HG03575 (cell line): ENCODE data around the gene GULP1.
"Not testable (repeated sequence)": the region's sequence is repeated elsewhere in the genome, so short reads cannot be mapped to it uniquely, and the experiment has no call there.

Experiments used
- ATAC-seq: cut with Tn5 transposase; IDR thresholded peaks from one replicate; pipeline ENCODE4 v1.9.1; 2021; ENCODE audit not compliant: unreplicated experiment, insufficient number of reproducible peaks, low FRiP score; ENCODE audit errors: extremely low read depth

GULP1 gene, protein sequence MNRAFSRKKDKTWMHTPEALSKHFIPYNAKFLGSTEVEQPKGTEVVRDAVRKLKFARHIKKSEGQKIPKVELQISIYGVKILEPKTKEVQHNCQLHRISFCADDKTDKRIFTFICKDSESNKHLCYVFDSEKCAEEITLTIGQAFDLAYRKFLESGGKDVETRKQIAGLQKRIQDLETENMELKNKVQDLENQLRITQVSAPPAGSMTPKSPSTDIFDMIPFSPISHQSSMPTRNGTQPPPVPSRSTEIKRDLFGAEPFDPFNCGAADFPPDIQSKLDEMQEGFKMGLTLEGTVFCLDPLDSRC

DNA sequence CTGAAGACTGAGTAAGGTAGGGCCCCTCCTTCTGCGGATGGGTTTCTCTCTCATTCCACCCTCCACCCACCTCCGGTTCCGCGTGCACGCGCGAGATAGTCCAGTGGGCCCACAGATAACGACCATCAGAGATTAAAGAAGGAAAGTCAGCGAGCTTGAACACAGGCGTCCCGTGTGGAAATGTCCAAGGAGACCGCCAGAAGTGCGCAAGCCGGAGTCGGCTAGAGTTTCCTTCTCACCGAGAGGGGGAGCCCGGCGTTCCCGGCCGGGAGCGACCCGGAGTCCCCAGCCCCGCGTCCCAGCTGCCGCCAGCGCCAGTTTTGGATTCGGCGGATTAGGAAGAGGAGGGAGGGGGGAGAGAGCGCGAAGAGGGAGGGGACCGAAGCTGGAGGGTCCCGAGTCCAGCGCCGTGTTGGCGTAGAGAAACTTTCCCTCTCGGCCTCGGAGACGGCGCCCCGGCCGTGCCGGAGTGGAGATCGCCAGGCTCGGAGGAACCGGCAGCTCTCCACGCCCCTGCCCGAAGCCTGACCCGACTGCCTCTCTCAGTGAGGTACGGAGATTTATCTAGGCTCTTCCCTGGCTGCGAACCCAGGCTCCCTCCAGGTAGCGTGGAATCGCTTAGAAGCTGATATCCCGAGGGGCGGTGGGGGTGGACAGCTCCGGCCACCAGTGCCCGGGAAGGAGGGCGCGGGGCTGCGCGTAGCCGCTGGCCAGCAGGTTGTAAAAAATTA is at the start of gene GULP1:
GULP1 (plus strand) TSS at position 258 of the 731 bp plus-strand sequence. CDS start 185,829 bp downstream, outside the sequence.
- no peak for ATAC-seq

DNA sequence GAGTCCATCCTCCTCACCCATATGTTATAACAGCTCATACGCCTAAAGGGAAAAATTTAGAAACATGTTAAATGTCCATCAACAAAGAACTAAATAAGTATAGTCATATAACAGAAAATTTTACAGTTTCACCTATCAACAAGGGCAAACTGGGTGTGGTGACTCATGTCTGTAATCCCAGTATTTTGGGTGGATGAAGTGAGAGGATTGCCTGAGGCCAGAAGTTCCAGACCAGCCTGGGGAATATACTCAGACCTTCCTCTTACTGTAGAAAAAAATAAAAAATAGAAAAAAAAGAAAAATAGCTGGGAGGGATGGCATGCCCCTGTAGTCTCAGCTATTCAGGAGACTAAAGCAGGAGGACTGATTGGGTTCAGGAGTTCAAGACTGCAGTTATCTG is 48.3 kb upstream of the GULP1 start:
- no peak for ATAC-seq

DNA sequence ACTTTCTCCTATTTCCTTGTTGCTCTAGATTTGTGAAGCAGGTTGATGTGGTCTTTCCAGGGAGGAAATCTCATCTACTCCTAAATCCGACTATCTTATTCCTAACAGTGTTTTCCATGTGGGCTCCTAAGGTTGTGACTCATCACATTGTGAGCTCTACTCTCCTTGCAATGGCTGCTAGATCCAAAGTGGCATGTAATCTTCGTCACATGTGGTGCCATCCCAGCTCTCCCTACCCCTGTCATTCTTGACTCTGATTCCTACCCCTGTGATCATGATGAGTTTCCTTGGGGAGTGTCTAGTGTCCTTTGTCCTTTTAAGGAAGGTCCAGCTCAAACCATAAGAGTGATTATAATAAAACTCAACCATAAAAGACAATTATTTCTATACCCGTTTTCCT is 47.3 kb upstream of the GULP1 start:
- ATAC-seq = no peak

DNA sequence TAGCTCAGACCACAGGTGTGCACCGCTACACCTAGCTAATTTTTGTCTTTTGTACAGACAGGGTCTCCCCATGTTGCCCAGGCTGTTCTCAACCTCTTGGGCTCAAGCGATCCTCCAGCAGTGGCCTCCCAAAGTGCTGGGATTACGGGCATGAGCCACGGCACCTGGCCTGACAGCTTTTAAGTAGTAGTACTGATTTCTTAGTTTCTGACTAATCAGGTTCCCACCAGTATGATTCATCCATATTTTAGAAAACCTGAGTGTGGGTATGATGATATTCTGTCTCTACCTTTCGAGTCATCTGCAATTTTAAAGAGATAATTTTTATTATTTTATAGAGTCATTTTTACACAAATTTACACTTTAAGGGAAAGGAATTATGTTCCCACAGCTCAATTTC is 46.4 kb upstream of the GULP1 start:
- ATAC-seq = no peak

DNA sequence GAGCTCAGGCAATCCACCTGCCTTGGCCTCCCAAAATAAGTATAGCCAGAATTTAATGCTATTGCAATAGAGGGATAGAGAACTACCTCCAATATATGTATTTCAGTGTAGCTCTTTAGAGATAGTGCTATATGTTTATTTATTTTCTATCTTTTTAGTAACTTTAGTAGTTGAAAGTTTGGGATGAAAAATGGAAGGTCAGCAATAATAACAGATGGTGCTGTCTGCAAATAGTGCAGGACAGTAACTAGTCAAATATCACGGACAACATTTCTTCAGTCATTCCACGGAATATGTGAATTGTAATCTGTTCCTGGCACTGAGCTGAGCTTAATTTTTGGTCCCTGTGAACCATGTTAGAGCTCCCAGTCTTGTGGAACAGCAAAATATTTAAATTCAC is 43.2 kb upstream of the GULP1 start:
- no peak for ATAC-seq

DNA sequence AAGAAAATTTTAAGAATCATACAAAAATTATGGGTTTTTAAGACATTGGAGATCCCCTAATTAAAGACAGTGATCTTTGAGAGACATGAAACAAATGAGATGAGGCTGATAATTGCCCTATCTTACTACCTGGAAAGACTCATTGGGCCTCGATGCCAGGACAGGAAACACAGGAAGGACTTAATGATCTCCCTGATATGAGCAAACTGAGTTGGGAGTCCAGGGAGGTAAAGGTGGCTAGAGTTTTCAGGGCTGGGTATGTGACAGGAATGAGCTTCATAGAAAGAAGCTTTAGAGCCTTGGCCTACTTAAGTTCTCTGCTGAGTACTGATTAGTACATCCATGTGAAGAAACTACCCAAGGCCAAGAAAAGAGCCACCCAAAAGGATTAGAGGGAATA is 40.6 kb upstream of the GULP1 start:
- ATAC-seq = no peak

DNA sequence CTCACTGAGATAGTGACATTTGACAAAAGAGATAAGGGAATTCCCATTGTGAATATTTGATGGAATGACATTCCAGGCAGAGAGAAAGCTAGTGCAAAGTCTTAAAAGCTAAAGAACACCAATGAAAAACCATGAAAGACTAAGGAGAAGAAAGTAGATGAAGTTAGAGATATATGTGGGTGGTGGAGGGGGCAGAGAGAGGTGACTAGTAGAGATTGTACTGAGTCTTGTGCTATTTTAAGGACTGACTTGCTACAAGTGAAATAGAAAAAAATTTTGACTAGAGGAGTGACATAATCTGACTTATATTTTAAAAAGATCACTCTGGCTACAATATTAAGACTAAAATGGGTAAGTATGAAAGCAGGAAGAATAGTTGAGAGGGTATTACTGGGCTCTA is 35.3 kb upstream of the GULP1 start:
- ATAC-seq = no peak

DNA sequence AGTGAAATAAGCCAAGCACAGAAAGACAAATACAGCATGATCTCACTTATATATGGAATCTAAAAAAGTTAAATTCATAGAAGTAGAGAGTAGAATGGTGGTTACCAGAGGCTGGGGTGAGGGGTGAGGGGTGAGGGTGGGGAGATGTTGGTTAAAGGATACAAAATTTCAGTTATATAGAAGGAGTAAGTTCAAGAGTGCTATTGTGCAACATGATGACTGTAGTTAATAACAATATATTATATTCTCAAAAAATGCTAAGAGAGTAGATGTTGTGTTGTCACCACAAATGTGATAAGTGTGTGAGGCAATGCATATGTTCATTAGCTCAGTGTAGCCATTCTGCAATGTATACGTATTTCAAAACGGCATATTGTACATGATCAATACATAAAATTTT is 26.4 kb upstream of the GULP1 start:
- ATAC-seq = no peak

DNA sequence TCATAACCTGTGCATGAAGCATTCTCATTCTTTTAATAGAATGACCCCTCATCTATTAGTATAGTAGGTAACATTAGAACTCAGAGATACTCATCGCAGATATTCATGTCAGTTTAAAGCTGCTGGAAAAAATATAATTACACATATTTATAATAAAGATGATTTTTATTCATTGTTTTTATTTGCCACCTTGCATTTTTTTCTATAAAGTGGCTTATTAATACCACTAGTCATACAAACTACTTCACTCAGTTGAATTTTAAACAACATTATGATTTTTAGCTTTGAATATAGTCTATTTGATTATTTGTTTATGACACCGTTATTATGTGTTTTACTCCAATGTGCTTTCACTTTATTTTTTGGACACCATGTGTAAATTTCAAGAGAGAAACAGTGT is 23.9 kb upstream of the GULP1 start:
- ATAC-seq = no peak

DNA sequence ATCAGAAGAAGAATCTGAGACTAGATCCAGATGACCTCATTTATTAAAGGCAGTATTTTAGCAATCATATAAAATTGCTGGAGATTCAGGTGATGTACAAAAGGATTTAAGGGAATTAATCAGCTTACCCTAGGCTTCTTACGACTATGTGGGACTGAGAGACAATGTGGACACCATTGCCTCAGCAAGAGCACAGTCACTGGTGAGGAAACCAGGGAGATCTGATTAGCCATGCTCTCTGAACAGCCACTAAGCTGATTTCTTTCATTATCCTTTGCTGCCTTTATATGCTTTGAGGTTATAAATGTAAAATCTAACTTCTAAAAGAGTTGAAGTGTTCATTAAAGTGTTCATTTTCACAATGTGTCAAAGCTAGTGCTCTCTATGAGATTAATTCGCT is 22.7 kb upstream of the GULP1 start:
- ATAC-seq = no peak

DNA sequence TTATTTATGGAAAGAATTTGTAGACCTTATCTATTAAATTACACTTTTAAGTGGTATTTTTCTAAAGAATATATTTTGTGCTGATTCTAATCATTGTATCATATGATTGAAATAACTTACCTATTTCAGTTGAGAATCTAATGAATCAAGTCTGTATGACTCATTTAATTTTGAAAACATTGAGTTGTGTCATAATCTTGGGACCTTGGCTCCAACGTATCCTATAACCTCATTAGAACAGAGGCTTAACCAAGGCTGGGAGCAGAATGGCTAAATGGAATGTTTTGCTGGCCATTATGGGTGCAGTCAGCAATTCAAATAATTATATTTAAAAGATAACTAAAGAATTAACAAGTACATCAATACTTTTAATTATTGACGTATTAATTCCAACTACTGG is 19.6 kb upstream of the GULP1 start:
- no peak for ATAC-seq

DNA sequence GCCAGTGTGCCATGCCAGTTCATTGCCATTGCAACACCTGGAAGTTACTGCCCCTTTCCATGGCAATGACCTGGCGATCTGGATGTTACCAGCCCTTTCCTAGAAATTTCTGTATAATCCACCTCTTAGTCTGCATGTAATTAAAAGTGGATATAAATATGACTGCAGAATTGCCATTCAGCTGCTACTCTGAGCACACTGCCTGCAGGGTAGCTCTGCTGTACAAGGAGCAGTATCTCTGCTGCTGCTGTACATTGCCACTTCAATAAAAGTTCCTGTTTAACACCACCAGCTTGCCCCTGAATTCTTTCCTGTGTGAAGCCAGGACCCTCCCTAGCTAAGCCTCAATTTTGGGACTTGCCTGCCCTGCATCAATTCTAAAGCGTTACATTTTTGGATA is 17.4 kb upstream of the GULP1 start:
- ATAC-seq = no peak

DNA sequence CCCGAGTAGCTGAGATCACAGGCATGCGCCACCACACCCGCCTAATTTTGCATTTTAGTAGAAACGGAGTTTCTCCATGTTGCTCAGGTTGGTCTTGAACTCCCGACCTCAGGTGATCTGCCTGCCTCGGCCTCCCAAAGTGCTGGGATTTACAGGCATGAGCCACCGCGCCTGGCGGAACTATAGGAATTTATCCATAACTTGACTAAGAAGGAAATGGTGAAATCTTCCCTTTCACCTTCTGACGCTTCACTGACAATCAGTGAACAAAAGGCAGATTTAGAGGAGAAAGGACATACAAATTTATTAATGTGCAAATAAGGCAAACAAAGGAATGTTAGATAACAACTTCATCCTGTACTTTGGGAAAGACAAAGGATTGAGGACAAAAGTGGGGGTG is 15.4 kb upstream of the GULP1 start:
- no peak for ATAC-seq

DNA sequence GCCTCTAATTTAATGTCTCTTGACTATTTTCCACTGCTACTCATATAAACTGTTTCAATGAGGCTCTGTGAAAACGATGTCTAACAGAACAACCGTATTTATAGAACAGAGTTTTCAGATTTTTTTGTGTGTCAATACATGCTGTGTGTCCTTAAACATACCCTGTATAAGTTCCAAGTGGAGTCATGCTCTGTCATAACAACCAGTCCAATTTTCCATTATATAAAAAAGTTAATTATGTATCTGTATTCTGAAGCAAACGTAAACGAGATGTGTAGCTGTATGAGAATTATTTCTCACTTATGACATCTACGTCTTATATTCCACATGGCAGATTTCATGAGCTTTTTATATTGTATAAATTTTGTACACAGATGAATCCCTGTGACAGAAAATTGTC is 13.9 kb upstream of the GULP1 start:
- ATAC-seq = no peak

DNA sequence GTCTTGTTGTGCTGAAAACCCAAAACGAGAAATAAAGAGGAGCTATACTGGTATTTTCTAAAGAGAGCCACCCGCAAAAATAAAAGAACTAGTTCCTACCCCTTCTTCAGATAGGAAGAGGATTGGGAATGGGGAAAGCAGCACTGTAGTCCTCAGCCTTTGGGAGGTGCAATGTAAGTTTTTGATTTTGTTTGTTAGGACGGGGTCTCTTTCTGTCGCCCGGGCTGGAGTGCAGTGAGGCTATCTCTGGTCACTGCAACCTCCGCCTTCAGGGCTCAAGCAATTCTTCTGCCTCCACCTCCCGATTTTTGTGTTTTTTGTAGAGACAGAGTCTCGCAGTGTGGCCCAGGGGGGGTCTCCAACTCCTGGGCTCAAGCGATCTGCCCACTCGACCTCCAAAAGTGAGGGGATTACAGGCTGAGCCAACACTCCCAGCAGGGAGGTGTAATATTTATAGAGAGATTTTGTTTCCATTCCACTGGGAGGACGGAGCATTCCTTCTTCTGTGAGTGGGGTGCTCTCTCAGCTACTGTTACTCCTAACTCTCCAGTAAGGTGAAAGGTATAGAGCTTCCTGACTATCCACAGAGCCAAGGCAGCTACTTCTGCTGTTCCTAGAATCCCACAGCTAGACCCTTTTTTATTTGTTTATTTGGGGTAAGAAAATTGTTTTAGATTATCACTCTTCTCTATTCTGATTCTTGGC is 13.1 kb upstream of the GULP1 start:
- no peak for ATAC-seq

DNA sequence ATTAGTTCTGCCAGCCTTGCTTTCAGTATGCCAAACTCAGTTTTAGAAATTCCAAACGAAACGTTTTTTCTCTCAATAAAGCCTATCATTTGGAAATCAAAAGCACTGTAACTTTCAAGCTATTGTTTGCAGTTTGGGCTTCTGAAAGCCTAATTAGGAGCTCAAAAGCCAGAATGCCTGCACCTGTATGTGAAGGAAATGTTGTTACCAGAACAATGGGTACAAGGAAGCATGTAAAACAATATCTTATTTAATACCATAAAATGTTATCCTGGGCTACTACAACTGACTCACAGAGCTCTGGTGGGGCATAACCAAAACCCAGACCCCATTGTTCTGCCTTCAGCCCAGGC is 12.6 kb upstream of the GULP1 start:
- ATAC-seq = no peak

DNA sequence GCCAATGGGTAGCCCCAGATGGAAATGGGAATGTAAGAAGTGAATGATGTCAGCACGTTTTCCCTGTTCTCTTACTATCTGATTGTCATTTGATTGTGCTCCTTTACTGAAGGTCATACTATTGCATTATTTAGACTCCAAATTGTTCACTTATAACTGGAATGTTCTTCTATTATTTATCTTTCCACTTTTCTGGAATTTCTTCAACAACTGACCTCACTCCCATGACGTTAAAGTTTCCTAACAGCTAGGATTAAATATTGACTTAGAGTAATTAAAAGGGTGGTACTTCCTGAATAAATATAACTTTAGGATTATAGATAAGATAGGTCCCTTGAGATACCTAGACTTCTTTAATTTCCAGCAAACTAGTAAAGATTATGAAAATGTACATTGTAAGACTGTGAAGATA is 10.9 kb upstream of the GULP1 start:
- ATAC-seq = no peak

DNA sequence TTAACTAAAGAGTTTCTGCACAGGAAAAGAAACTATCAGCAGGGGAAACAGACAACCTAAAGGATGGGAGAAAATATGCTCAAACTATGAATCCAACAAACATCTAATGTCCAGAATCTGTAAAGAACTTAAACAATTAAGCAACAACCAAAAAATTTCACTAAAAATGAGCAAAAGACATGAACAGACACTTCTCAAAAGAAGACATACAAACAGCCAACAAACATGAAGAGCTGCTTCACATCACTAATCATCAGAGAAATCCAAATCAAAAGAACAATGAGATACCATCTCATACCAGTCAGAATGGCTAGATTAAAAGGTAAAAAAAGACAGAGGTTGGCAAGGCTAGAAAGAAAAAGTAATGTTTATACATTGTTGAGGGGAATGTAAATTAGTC is 8.8 kb upstream of the GULP1 start:
- no peak for ATAC-seq

DNA sequence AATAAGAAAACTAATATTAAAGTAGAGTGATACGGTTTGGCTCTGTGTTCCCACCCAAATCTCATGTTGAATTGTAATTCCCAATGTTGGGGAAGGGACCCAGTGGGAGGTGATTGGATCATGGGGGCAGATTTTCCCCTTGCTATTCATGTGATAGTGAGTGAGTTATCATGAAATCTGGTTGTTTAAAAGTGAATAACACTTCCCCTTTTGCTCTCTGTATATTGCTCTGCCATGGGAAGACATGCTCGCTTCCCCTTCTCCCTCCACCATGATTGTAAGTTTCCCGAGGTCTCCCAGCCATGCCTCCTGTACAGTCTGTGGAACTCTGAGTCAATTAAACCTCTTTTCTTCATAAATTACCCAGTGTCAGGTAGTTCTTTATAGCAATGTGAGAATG is 7.4 kb upstream of the GULP1 start:
- not testable (repeated sequence) for ATAC-seq

DNA sequence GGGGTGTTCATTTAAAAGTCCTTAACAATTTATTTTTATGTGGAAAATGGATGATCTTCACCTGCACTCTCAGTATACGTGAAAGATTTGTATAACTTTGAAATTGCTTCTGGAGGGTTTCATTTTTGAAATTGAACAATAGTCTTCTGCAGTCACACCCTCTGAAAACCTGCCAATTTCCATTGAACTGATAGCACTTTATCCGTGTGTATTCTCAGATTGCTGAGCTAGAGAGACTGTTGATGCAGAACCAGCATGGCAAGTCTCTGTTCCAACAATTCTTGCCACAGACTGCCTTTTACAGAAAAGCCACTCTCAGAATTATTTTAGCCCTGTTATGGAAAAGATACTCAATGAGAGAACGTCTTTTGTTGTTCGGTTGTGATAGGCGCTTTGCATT is 6.6 kb upstream of the GULP1 start:
- ATAC-seq = no peak
